HEK293 (cell line): Measurements from ENCODE around the gene KCNK4.

Experiments
- CTCF ChIA-PET: fragments of 350-600 bp; formaldehyde crosslinking; extraction: SDS; loops from one replicate; lab custom pipeline; 2021; ENCODE audit warnings: antibody characterized with exemption; lab: Yijun Ruan, JAX
- POLR2A ChIA-PET: fragments of 300-600 bp; formaldehyde crosslinking; extraction: SDS; loops from one replicate; lab custom pipeline; 2020; ENCODE audit warnings: antibody characterized with exemption, inconsistent platforms; lab: Yijun Ruan, JAX
- H3K27ac ChIP-seq: fragments of 200-500 bp; sonication (Bioruptor generic); 2 replicates; pipeline ENCODE4 v1.5.1; 2014; ENCODE audit warnings: low read depth, low read length, control low read depth, inconsistent platforms; ENCODE audit errors: extremely low read depth
- H3K36me3 ChIP-seq, 2 experiments: fragments of 200-500 bp in 1 of 2; sonication (Bioruptor generic) in 1 of 2; 1 replicate in 1 of 2; 2 replicates in 1 of 2; pipeline ENCODE4 v1.5.1; 2014 to 2017; ENCODE audit warnings: inconsistent platforms in 2 of 2, low read length in 2 of 2; ENCODE audit not compliant: control insufficient read depth in 2 of 2, insufficient read depth in 1 of 2
- H3K4me1 ChIP-seq: fragments of 200-500 bp; sonication (Bioruptor generic); 2 replicates; pipeline ENCODE4 v1.5.1; 2014; ENCODE audit warnings: mild to moderate bottlenecking, low read length, inconsistent platforms; ENCODE audit not compliant: control insufficient read depth, insufficient read depth
- H3K4me3 ChIP-seq: 2 replicates; pipeline ENCODE4 v1.5.1; 2011; ENCODE audit warnings: low read depth, mild to moderate bottlenecking, control low read depth, low read length, moderate library complexity
- H3K9me3 ChIP-seq: fragments of 200-500 bp; sonication (Bioruptor generic); 2 replicates; pipeline ENCODE4 v1.5.1; 2014; ENCODE audit warnings: low read depth, low read length, inconsistent platforms; ENCODE audit not compliant: control insufficient read depth, insufficient read depth
- EGR2 ChIP-seq: fragments of 450-650 bp; formaldehyde crosslinking; IDR thresholded peaks from 2 replicates; pipeline ENCODE4 v1.5.1; 2016; ENCODE audit warnings: low read depth, missing biosample characterization, missing genetic modification characterization
- GLIS1 ChIP-seq: fragments of 450-650 bp; formaldehyde crosslinking; IDR thresholded peaks from 2 replicates; pipeline ENCODE4 v1.5.1; 2016; ENCODE audit warnings: missing biosample characterization, missing genetic modification characterization
- PATZ1 ChIP-seq: fragments of 450-650 bp; formaldehyde crosslinking; IDR thresholded peaks from 2 replicates; pipeline ENCODE4 v1.5.1; 2016; ENCODE audit warnings: missing biosample characterization, missing genetic modification characterization
- REST ChIP-seq: fragments of 450-650 bp; formaldehyde crosslinking; IDR thresholded peaks from 2 replicates; pipeline ENCODE4 v1.5.1; 2016; ENCODE audit warnings: missing biosample characterization, missing genetic modification characterization
- SCRT1 ChIP-seq: fragments of 450-650 bp; formaldehyde crosslinking; IDR thresholded peaks from 2 replicates; pipeline ENCODE4 v1.5.1; 2016; ENCODE audit warnings: missing biosample characterization, missing genetic modification characterization, borderline replicate concordance
- SP3 ChIP-seq: fragments of 450-650 bp; formaldehyde crosslinking; IDR thresholded peaks from 2 replicates; pipeline ENCODE4 v1.5.1; 2016; ENCODE audit warnings: missing biosample characterization, missing genetic modification characterization
- WT1 ChIP-seq: fragments of 450-650 bp; formaldehyde crosslinking; IDR thresholded peaks from 2 replicates; pipeline ENCODE4 v1.5.1; 2016; ENCODE audit warnings: missing biosample characterization, missing genetic modification characterization
- ZBTB8A ChIP-seq: fragments of 450-650 bp; formaldehyde crosslinking; IDR thresholded peaks from 2 replicates; pipeline ENCODE4 v1.5.1; 2016; ENCODE audit warnings: missing biosample characterization, missing genetic modification characterization
- ZFP69B ChIP-seq: fragments of 450-650 bp; formaldehyde crosslinking; IDR thresholded peaks from 2 replicates; pipeline ENCODE4 v1.5.1; 2016; ENCODE audit warnings: missing biosample characterization, missing genetic modification characterization
- ZIC2 ChIP-seq: fragments of 450-650 bp; formaldehyde crosslinking; IDR thresholded peaks from 2 replicates; pipeline ENCODE4 v1.5.1; 2016; ENCODE audit warnings: missing biosample characterization, missing genetic modification characterization
- ZNF174 ChIP-seq: fragments of 450-650 bp; formaldehyde crosslinking; IDR thresholded peaks from 2 replicates; pipeline ENCODE4 v1.5.0; 2017; ENCODE audit warnings: missing biosample characterization, mild to moderate bottlenecking, missing genetic modification characterization
- ZNF19 ChIP-seq: fragments of 450-650 bp; formaldehyde crosslinking; IDR thresholded peaks from 2 replicates; pipeline ENCODE4; 2016; ENCODE audit warnings: missing biosample characterization, missing genetic modification characterization, low read depth
- ZNF214 ChIP-seq: fragments of 450-650 bp; formaldehyde crosslinking; IDR thresholded peaks from 2 replicates; pipeline ENCODE4 v1.5.1; 2017; ENCODE audit warnings: missing biosample characterization, mild to moderate bottlenecking, missing genetic modification characterization, borderline replicate concordance
- ZNF221 ChIP-seq: fragments of 450-650 bp; formaldehyde crosslinking; IDR thresholded peaks from 2 replicates; pipeline ENCODE4 v1.5.1; 2017; ENCODE audit warnings: missing biosample characterization, missing genetic modification characterization, borderline replicate concordance
- ZNF311 ChIP-seq: fragments of 450-650 bp; formaldehyde crosslinking; IDR thresholded peaks from 2 replicates; pipeline ENCODE4 v1.5.1; 2017; ENCODE audit warnings: missing biosample characterization, missing genetic modification characterization, borderline replicate concordance
- ZNF354C ChIP-seq: fragments of 450-650 bp; formaldehyde crosslinking; IDR thresholded peaks from 2 replicates; pipeline ENCODE4 v1.5.1; 2016; ENCODE audit warnings: missing biosample characterization, missing genetic modification characterization, low read depth, borderline replicate concordance
- ZNF530 ChIP-seq: fragments of 450-650 bp; formaldehyde crosslinking; IDR thresholded peaks from 2 replicates; pipeline ENCODE4 v1.5.1; 2016; ENCODE audit warnings: low read depth, missing biosample characterization, missing genetic modification characterization
- ZNF548 ChIP-seq: fragments of 450-650 bp; formaldehyde crosslinking; IDR thresholded peaks from 2 replicates; pipeline ENCODE4 v1.5.1; 2016; ENCODE audit warnings: missing biosample characterization, missing genetic modification characterization
- ZNF830 ChIP-seq: fragments of 450-650 bp; IDR thresholded peaks from 2 replicates; pipeline ENCODE4 v1.5.0; 2018; ENCODE audit warnings: missing biosample characterization, missing genetic modification characterization, low read depth, mild to moderate bottlenecking, moderate library complexity
- ZSCAN18 ChIP-seq: fragments of 450-650 bp; formaldehyde crosslinking; IDR thresholded peaks from 2 replicates; pipeline ENCODE4 v1.5.1; 2016; ENCODE audit warnings: missing biosample characterization, missing genetic modification characterization
- ZSCAN23 ChIP-seq: fragments of 450-650 bp; formaldehyde crosslinking; IDR thresholded peaks from 2 replicates; pipeline ENCODE4 v1.5.1; 2016; ENCODE audit warnings: missing biosample characterization, missing genetic modification characterization
- TF ChIP-seq, protein P1 (sequence below): fragments of 450-650 bp; formaldehyde crosslinking; IDR thresholded peaks from 2 replicates; pipeline ENCODE4 v1.5.1; 2016; ENCODE audit warnings: missing biosample characterization, missing genetic modification characterization
- TF ChIP-seq, protein P2 (sequence below): fragments of 450-650 bp; formaldehyde crosslinking; IDR thresholded peaks from 2 replicates; pipeline ENCODE4 v1.5.1; 2016; ENCODE audit warnings: missing biosample characterization, missing genetic modification characterization, low read depth

KCNK4 gene

GRCh38 chr11:64250415-64251015 is 40.6 kb upstream of the KCNK4 start (continued):
- TF ChIP-seq ZSCAN23 (no peak), EGR2 (tag by site-specific recombination) (no peak), SCRT1 (tag by site-specific recombination) (no peak), ZNF354C (no peak), ZNF19 (tag by site-specific recombination) (no peak), ZNF214 (tag by site-specific recombination) (no peak), ZNF830 (tag by site-specific recombination) (no peak), ZNF548 (tag by site-specific recombination) (no peak), ZIC2 (tag by site-specific recombination) (peak; percentile 77), ZNF311 (tag by site-specific recombination) (no peak), WT1 (tag by site-specific recombination) (peak; percentile 39; the same call in 1 of the 2 replicates), ZSCAN18 (tag by site-specific recombination) (no peak), ZBTB8A (no peak)
- TF ChIP-seq, all 188 proteins: peak for 6

- ChIA-PET CTCF (interaction anchor here (0.6 to 3.6 kb wide), 26 partner anchors 8 to 227 kb away, joined by 3 to 48 read pairs (median 4); partner anchors contain the start of genes BAD, CATSPERZ and FKBP2), POLR2A (interaction anchor here (1.2 to 4.2 kb wide), 5 partner anchors 10 to 67 kb away, joined by 4 to 52 read pairs (median 7); partner anchors contain the start of genes FKBP2, NUDT22 and PRDX5)
- H3K9me3 ChIP-seq = no peaks in the 10 kb centered on the region
- H3K27ac ChIP-seq = peak within 1 kb of the TSS; percentile 3; the same call in 1 of the 2 replicates
- H3K4me1 ChIP-seq = peaks cover 10% of the 10 kb centered on the region
- peaks cover 0 to 22% of the 10 kb centered on the region in 2 experiments; a peak in 1 of 3 replicates for H3K36me3 ChIP-seq
- peak within 1 kb of the TSS; percentile 48 for H3K4me3 ChIP-seq
- TF ChIP-seq GLIS1 (tag by site-specific recombination) (peak; percentile 93; the same call in 1 of the 2 replicates), SP3 (tag by site-specific recombination) (peak; percentile 60), REST (tag by site-specific recombination) (0 out of 2 replicates have a peak, but pooled peaks have one; percentile 12), ZNF174 (no peak), ZFP69B (tag by site-specific recombination) (peak; percentile 41; the same call in 1 of the 2 replicates), ZNF221 (tag by site-specific recombination) (no peak), ZNF530 (tag by site-specific recombination) (no peak), PATZ1 (peak; percentile 39)
- TF ChIP-seq, protein P1, sequence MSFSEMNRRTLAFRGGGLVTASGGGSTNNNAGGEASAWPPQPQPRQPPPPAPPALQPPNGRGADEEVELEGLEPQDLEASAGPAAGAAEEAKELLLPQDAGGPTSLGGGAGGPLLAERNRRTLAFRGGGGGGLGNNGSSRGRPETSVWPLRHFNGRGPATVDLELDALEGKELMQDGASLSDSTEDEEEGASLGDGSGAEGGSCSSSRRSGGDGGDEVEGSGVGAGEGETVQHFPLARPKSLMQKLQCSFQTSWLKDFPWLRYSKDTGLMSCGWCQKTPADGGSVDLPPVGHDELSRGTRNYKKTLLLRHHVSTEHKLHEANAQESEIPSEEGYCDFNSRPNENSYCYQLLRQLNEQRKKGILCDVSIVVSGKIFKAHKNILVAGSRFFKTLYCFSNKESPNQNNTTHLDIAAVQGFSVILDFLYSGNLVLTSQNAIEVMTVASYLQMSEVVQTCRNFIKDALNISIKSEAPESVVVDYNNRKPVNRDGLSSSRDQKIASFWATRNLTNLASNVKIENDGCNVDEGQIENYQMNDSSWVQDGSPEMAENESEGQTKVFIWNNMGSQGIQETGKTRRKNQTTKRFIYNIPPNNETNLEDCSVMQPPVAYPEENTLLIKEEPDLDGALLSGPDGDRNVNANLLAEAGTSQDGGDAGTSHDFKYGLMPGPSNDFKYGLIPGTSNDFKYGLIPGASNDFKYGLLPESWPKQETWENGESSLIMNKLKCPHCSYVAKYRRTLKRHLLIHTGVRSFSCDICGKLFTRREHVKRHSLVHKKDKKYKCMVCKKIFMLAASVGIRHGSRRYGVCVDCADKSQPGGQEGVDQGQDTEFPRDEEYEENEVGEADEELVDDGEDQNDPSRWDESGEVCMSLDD (tag by site-specific recombination) = peak; percentile 58; the same call in 1 of the 2 replicates
- TF ChIP-seq, protein P2, sequence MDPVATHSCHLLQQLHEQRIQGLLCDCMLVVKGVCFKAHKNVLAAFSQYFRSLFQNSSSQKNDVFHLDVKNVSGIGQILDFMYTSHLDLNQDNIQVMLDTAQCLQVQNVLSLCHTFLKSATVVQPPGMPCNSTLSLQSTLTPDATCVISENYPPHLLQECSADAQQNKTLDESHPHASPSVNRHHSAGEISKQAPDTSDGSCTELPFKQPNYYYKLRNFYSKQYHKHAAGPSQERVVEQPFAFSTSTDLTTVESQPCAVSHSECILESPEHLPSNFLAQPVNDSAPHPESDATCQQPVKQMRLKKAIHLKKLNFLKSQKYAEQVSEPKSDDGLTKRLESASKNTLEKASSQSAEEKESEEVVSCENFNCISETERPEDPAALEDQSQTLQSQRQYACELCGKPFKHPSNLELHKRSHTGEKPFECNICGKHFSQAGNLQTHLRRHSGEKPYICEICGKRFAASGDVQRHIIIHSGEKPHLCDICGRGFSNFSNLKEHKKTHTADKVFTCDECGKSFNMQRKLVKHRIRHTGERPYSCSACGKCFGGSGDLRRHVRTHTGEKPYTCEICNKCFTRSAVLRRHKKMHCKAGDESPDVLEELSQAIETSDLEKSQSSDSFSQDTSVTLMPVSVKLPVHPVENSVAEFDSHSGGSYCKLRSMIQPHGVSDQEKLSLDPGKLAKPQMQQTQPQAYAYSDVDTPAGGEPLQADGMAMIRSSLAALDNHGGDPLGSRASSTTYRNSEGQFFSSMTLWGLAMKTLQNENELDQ (tag by site-specific recombination) = no peak
Observed at GRCh38 chr11:64251016-64251752, 39.9 kb upstream of the KCNK4 start, which contains the start of gene PLCB3. Gene PLCB3 (plus strand): TSS chr11:64251530. CDS start chr11:64251650, 120 bp downstream.
